Inflammatory macrophage (primary cell): ENCODE data around the gene SRSF8.
"Not testable (repeated sequence)": the region's sequence is repeated elsewhere in the genome, so short reads cannot be mapped to it uniquely, and the experiment has no call there.

ENCODE experiments used
- DNase-seq, 2 donors: peaks; one replicate each; pipeline ENCODE4 v3.0.0-alpha.2; 2020 to 2022

Gene SRSF8

GRCh38 chr11:95098826-95099225, 32.1 kb downstream of the SRSF8 start:
- DNase-seq: no peak

DNA sequence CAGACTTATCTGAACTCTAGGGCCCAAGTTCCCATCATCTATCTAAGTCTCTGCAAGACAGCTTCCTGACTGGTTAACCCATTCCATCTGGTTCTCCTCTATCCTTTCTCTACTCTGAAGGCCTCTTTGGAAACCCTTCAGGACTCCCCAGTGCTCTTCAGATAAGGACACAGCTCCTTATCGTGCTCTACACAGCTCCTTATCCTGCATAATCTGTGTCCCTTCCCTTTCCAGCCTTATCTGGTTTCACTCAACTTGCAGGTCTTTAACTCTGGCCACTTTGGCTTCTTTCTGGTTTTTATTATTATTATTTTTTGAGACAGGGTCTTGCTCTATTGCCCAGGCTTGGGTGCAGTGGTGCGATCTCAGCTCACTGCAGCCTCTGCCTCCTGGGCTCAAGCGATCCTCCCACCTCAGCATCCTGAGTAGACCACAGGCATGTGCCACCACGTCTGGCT, 33.5 kb downstream of the SRSF8 start:
- no peak for DNase-seq

DNA sequence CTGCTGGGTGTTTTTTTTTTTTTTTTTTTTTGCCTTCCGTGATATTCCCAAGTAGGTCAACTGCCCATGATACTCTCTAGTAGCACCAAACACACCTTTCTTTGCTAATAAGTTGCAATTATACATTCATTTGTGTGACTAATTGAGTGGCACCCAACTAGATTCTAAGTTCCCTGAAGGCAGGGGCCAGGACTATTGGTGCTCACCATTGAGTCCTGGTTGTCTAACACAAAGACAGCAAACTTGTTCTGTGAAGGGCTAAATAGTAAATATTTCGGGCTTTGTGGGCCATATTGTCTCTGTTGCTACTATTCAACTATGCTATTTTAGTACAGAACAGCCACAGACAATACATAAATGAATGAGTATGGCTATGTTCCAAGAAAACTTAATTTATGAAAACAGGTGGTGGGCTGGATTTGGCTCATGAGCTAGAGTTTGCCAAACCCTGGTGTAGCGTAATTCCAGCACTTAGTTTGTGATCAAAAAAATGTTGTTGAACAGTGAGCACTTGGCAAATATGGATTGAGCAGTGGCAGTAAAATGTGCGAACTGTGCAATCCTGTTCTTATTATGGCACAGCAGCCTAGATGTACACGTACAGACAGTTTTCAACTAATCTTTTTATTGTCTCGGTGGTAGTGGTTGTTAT, 34.3 kb downstream of the SRSF8 start:
- no peak for DNase-seq

DNA sequence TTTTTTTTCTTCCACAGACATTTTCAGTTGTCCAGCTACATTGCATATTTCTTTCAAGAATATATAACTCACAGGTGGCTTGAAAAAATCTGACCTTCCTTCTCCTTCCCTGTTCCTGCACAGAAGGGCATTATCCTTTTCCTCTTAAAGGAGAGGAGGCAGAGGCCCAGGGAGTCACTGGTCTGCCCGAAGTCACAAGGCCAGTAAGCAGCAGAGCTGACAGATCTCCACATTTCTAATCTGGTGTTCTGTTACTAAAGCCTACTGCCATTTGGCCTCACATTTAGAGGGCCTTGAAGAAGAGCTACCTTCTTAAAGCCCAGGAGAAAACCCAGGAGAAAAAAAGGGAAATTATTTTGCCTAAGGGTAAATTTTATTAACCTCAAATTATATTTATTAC, 35.2 kb downstream of the SRSF8 start:
- DNase-seq: no peak

DNA sequence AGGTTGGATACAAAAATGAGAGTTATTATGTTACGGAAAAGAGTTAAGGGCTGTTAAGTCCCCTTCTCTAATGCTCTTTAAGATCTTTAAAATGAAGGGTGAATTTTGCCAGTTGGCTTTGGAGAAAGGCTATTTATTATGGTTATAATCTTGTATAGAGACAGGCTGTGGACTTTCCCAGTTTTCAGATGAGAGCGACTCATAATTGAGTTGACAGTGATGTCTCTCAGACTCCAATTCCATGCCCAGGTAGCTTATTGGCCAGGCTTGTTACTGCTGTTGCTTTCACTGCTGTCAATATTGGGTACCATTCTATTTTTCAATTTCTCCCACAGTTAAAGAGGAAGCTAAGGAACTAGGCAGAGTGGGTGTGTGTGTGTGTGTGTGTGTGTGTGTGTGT, 36.0 kb downstream of the SRSF8 start:
- no peak for DNase-seq

DNA sequence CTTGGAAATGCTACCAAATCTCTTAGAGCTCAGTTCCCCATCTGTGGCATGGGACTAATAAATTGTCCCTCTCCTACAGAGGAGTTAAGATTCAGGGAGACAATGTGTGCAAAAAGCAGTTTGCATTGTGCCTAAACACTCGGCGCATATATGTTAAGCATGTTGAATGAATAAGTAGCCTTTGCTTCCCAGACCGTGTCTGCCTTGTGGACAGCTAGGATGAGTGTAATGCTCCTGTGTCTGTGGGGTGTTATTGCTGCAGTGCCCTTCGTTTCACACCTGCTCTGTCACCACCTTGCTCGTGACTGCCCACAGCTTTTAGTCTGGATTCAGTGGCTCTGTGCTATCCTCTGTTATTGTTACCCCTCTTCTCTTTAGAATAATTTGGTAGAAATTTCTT, 37.0 kb downstream of the SRSF8 start:
- no peak for DNase-seq

DNA sequence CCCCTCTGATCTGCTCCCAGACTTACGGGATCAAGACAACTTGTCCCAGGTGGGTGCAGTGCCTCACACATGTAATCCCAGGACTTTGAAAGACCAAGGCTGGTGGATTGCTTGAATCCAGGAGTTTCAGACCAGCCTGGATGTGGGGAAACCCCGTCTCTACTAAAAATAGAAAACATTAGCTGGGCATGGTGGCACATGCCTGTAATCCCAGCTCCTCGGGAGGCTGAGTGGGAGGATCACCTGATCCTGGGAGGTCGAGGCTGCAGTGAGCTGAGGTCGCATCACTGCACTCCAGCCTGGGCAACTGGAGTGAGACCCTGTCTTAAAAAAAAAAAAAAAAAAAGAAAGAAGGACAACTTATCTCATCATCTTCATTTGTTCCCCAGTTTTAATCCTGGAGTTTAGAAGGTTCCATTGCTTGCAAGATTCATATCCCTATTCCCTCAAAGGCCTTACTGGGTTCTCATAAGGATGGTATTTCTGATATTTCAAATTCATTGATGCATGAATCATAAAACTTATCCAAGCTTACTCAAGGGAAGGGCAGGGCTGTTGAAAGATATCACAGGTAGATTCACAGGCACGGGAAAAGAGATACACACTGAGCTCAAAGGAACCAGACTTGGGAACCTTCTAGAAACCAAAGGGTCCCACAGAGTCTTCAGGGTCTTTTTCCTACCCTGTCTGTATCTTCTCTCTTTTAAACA, 37.6 kb downstream of the SRSF8 start:
- no peak for DNase-seq

- DNase-seq: no peak
Measured at GRCh38 chr11:95104856-95105255, 38.1 kb downstream of the SRSF8 start.

GRCh38 chr11:95108159-95108611, 41.5 kb downstream of the SRSF8 start:
- peak; percentile 33 to 38 for DNase-seq

- DNase-seq: no peak
Measured at GRCh38 chr11:95108671-95109551, 42.2 kb downstream of the SRSF8 start.

DNA sequence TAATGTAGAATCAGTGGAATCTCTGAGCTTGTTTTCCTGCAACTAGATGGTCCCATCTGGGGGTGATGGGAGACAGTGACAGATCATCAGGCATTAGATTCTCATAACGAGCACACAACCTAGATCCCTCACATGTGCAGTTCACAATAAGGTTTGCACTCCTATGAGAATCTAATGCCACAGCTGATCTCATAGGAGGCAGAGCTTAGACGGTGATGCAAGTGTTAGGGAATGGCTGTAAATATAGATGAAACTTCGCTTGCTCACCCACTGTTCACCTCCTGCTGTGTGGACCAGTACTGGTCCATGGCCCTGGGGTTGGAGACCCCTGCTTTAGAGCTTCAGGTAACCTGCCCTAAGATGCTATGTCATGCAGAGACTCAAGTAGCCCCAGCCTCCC, 44.8 kb downstream of the SRSF8 start:
- not testable (repeated sequence) for DNase-seq

DNA sequence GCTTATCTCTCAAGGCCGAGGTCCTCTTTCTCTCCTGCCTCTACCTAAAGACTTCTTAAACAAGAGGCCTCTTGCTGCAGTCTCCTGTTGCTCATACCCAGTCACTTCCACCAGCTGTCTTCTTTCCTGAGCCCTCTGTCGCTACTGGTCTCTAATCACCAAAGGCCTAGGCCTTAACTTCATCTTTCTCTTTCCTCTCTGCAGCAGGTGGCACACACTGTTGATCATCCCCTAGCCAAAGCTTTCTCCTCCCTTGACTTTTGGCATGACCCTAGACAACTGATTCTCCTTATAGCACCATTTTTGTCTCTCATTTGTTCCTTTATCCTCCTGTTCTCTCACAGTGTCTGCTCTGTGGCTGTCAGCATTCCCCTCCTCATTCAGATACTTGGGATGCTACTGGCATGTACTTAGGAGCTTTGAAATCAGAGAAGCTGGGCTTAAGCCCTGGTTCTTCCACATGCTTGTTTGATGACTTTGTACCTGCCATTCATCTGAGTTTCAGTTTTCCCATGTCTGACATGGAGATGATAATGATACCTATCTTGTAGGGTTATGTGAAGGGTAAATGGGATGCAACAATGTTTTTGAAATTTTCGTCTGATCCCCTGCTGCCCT, 45.3 kb downstream of the SRSF8 start:
- DNase-seq: no peak

DNA sequence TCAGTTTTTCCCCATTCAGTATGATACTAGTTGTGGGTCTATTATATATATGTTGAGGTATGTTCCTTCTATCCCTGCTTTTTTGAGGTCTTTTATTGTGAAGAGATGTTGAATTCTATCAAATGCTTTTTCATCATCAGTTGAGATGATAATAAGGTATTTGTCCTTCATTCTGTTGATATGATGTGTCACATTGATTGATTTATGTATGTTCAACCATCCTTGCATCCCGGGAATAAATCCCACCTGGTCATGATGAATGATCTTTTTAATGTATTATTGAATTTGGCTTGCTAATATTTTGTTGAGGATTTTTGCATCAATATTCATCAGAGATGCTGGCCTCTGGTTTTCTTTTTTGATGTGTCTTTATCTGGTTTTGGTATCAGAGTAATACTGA, 48.9 kb downstream of the SRSF8 start:
- no peak for DNase-seq

DNA sequence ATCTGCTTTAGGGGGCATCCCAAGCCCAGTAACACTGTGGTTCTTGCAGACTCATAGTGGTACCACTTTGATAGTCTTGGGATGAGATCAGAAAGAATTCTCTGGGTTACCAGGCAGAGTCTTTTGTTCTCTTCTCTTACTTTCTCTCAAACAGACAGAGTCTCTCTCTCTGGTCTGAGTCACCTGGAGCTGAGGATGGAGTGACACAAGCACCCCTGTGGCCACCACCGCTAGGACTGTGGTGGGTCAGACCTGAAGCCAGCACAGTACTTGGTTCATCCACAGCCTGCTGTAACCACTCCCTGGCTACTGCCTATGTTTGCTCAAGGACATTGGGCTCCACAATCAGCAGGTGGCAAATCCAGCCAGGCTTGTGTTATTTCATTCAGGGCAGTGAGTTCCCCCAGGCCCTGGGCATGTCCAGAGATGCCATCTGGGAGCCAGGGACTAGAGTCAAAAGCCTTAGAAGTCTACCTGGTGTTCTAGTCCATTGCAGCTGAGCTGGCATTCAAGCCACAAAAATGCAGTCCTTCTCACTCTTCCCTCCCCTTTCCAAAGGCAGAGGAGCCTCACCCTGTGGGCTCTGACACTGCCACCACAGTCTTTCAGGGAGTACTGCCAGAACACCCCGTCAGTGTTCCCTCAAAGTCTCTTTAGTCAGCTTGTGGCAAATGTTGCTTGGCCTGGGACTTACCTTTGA, 52.8 kb downstream of the SRSF8 start:
- no peak for DNase-seq
